Hepatic stellate cell (primary cell): ENCODE measurements around the gene TMBIM1.

Source experiments
- DNase-seq: peaks from one replicate; pipeline ENCODE4 v3.0.0; 2011; ENCODE audit warnings: low spot score

Gene TMBIM1

DNA sequence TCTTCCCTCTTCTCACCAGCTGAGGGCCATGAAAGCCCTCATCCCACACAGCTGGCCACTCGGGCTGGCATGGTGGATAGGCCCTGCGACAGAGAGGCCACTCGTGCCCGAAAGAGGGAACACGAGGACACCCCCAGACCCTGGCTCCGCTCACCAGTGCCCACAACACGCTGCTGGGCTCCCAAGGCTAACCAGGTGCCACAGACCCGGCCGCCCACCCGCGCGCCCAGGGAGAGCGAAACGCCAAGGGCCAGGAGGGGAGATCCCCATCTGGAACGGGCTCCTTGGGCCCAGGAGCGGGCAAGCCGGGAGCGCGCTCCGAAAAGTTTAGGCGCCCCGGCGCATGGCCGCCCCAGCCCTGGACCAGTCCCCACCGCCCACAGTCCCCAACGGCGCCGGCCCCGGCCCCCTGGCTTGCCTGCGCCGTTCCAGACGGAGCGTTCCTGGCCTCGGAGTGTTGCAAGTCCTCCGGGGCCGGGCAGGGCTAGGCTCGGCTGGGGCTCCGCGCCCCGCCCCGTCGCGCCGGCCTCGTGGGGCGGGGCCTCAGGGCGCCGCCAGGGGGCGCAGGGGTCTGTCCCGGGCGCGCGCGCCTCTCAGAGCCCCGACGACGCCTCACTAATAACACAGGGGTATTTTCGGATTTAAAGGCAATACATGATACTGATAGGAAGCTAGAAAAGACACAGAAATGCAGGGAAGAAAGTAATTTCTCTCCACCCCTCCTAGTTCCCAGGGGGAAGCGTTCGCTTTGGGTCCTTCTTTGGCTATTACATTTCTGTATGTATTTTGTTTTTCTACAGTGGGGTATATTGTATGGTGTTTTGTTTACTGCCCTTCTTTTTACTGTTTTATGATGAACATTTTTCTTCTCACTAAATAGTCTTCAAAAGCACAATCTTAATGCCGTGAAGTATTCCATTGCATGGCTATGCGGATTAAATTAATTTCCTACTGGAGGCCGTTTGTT is at the start of gene TMBIM1:
TSS of gene TMBIM1 (minus strand) at position 456 of the 967 bp plus-strand sequence. CDS start 10,362 bp downstream, outside the sequence.
- DNase-seq, result peak; percentile 93

GRCh38 chr2:218341381-218341780 is 49.1 kb upstream of the TMBIM1 start:
- no peak for DNase-seq

DNA sequence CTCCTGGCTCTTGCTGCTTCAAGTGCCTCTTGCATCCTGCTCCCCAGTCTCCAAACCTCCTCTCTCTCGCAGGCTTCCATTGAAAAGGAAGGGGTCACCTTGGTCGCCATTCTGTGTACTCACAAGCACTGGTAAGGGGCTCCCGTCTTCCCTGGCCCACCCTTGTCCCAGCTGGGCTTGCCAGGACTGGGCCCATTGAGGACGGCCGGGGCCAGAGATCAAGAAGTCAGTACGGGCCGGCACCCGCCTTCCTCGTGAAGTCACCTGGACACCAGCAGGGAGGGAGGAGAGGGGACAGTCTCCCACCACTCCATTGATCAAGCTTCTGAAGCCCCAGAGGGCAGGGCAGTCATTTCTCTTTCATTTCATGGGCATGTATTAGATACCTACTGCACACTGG is 48.4 kb upstream of the TMBIM1 start:
- DNase-seq, result no peak

- DNase-seq, result no peak
Measured at GRCh38 chr2:218334531-218334930, 42.2 kb upstream of the TMBIM1 start.

DNA sequence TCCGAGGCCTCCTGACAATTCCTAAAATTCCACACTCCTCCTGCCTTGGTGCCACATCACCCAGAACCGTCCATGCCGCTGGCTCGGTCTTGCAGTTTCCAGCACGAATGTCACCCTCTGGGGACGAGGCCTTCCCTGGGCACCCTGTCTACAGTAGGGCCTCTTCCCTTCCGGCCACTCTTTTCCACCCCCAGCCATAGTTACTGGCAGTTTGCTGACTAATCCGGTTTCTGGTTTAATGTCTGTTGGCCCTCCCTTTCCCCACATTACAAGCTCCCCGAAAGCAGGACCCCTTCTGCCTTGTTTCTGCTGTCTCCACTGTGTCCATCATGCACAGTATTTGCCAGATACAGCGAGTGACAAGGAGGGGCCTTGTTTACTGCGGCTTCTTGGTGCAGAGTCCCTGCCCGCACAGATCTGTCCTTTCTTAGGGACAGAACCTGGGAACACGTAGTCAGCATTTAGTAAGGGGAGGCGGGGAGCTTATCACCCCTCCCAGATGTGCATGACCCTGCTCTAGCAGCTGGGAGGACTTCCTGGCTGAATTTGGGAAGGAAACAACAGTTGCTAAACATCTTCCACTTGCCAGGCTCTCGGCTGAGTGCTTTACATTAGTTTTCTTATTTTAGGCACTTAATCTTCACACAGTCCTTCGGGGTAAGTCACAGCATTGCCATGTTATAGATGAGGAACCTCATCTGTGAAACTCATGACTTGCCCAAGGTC is 40.8 kb upstream of the TMBIM1 start:
- DNase-seq, result no peak

GRCh38 chr2:218332288-218332687 is 40.0 kb upstream of the TMBIM1 start:
- no peak for DNase-seq

- DNase-seq, result no peak
Measured at GRCh38 chr2:218331745-218332144, 39.4 kb upstream of the TMBIM1 start.

DNA sequence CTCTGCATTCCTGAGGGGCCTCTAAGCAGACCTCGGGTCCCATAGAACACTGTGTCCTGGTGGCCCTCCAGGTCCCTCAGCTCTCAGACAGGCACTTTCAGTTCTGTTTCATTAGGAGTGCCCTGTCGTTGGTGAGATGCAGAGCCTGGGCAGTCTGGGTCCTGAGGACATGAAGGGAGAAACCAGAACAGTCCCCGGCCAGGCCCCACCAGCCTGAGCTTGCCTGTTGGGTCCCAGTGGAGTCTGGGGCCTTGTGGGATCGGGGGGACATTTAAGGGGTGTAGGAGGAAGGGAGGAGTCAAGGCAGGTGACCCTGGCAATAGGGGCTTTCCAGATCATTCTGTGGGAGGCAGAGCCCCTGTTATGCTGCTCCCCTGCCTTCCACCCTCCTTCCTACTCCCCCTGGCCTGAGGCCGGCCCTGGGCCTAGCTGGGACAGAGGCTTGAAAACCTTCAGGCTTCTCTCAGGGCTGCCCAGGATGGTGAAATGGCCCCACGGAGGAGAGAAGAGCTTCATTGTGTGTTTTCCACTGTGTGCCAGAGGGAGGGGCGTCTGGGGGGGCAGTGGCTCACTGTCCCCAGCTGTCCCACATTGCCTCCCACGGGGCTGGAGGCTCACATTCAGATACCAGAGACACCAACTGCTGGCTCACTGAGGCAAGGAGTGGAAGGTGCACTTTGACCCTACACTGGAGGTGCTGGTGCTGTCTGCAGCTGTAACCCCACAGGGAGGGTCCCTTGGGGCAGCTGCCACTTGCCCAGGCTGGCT is 37.7 kb upstream of the TMBIM1 start:
- no peak for DNase-seq

GRCh38 chr2:218329027-218329825 is 36.9 kb upstream of the TMBIM1 start:
- DNase-seq, result no peak

DNA sequence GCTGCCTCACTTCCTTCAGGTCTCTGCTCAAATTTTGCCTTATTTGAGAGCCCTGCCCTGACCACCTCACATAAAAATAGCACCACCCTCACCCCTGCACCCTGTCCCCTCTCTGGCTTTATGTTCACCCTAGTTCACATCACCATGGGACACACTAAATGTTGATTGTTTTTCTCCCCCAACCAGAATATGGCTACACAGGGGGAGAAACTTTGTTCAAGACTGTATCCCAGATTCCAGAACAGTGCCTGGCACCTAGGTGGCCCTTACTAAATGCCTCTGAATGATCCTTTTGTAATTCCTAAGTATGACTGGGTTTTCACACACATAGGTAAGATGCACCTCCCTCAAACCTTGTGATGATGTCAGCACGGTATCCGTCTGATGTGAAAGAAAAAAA is 36.0 kb upstream of the TMBIM1 start:
- no peak for DNase-seq

DNA sequence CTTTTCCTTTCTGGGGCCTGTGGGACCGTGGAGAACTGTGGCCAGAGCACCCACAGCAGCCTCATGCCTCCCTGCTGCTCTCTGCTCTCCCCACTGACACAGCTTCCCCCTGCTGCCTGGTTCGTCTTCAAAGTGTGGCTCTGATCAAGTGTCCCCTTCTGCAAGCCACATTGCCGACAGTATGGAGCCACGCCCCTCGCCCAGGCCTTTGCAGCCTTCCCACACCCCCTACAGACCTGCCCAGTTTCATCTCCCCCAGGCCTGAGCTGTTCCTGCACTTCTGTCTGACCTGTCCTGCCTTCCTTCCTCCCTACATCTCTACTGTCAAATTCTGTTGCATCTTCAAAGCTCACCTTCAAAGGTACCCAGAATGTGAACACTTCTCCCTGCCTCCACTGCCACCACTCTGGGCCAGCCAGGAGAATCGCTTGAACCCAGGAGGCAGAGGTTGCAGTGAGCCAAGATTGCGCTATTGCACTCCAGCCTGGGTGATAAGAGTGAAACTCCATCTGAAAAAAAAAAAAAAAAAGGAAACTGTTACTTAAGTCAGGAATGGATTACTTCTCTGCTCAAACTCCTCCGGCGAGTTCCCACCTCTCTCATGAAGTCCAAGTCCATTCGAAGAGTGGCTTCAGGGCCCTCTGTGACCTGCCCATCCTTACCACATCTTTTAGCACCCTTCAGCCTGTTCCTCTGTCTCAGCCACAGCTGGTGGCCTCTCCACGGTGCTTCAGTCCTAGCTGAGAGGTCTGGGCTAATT is 35.3 kb upstream of the TMBIM1 start:
- no peak for DNase-seq

DNA sequence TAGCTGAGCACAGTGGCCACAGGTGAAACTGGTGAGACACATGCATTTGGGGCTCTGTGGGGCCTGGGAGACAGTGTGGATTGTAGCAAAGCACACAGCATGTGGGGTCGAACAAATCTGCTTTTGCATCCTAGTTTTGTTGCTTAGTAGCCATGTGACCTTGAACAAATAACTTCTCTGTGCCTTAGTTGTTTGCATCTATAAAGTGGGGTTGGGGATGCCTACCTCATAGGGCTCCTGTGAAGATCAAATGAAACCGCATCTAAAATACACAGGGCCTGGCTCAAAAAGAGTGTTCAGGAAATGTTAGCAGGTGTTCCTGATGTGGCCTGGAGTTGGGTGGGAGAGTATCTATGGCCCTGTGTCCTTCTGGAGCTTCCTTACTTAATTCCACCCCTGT is 34.0 kb upstream of the TMBIM1 start:
- no peak for DNase-seq

DNA sequence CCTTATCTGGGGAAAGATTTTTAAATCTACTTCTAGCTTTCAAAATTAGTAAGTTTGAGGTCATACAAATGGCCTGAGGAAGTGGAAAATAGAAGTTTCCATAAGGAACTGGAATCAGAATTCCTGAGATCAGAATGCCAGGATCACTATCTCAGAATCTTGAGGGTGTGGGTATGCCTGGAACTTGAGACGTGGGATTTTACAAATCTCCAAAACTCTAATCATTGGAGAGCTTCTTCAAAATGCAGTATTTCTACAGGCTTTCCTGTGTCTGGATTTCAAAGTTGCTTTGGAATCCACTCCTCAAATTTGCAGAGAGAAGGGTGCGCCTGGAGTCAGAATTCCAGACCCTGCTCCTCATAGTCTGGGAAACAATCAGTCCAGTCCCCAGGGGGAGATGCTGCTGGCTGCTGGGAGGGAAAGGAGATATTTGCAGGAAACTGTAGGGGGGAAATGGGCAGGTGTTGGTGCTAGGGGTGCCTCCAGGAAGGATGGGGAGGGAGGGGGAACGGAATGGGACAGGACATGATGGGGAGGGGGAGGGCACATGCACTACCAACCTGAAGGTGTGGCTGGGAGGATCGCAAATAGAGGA is 33.4 kb upstream of the TMBIM1 start:
- no peak for DNase-seq

DNA sequence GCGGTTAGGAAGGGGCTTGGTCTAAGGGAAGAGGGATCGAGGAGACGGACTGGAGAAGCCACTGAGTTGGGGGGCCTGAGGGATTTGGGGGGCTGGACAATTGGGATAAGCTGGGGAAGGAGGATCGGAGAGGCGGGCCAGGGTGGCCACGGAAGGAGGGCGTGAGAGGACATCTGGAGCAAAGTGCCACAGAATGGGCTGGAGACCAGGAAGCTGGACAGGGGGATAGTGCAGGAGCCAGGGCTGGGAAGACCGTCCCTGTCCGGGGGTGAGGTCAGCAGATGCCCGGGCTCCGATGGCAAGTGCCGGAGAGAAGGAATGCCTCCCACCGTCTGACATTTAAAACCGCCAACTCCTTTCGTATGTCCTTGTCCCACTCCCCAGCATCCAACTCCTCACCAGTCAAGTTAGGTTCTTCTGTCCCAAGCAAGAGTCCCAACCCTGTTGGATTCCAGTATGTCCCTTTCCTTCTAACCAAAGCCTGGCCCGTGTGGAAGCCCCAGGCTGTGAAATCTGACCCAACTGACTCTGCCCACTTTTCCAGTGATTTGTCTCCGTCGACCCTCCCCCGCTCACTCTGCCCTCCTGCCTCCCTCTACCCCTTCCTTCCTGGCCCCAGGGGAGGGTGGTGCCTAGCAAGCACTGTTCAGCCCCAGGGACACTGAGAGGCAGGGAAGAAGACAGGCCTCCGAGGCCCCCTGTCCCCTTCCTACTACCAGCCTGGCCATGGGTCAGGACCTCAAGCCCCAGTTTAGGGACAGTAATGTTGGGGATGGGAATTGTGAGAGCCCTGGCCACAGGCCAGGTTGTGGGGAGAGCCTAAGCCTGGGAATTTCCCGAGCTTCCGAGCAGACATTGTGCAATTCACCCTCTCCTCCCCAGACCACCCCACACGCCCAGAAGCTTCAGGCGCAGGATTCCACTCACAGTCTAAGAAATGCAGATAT is 31.5 kb upstream of the TMBIM1 start:
- no peak for DNase-seq

DNA sequence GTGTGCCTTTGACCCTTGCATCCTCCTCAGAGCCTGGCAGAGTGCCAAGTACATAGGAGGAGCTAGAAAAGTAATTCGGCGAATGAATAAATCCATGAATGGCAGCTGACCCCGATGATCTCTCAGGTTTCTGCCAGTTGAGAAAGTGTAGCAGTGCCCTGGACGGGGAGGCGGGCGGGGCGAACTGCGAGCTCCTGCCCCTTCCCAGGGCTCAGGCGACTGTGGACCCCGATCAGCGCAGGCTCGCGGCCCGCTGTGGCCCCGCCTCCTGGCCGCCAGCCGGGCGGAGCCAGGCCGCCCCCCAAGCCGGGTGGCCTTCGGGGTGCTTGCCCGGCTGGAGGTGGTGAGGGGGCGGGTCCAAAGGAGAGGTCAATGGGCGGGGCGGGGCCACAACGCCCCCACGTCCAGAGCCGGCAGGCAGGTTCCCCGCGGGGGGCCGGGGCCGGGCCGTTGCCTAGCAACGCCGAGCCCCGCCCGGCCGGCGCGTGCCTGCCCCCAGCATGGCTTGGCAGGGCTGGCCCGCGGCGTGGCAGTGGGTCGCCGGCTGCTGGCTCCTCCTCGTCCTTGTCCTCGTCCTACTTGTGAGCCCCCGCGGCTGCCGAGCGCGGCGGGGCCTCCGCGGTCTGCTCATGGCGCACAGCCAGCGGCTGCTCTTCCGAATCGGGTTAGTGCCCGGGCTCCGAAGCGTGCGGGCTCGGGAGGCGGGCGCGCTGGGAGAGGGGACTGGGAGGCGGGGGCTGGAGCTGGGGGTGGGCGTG is 30.6 kb upstream of the TMBIM1 start:
- DNase-seq, result peak; percentile 87

GRCh38 chr2:218320704-218321336 is 28.5 kb upstream of the TMBIM1 start:
- DNase-seq, result no peak

DNA sequence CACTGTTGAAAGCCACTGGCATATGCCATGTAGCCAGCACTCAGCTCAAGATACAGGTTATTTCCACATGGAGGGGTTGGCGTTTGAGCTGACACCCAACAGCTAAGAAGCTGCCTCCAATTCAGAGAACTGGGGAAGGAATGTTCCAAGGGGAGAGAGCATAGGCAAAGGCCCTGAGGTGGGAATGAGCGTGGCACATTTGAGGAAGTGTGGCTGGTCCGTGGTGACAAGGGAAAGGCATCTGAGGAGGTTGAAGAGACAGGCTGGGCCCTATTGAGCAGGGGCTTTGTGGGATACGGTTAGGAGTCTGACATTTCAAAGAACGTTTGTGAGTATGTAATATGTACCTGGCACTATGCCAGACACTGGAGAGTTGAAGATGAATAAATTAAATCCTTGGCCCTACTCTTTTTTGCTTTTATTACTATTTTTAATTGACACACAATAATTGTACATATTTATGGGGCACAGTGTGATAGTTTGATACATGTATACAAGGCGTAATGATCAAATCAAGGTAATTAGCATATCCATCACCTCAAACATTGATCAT is 27.6 kb upstream of the TMBIM1 start:
- DNase-seq, result no peak

GRCh38 chr2:218318241-218318640 is 25.9 kb upstream of the TMBIM1 start:
- no peak for DNase-seq
